Neural cell (in vitro differentiated cells): ENCODE results near the gene SMIM9. TPM values are rescaled to one million over a fixed set of nuclear protein-coding genes. Genes with fewer than 3 reads are reported as not detected.

ENCODE experiments used
- H2AFZ ChIP-seq: fragments of 200-600, 300-800 bp; sonication (generic), shearing (Covaris generic); 2 replicates; pipeline ENCODE4 v1.6.0; 2014; ENCODE audit warnings: low read depth, mild to moderate bottlenecking, antibody characterized with exemption, low read length, moderate library complexity
- H3F3A ChIP-seq: fragments of 200-600 bp; shearing (Covaris generic); 2 replicates; pipeline ENCODE4 v1.6.1; 2016; ENCODE audit warnings: mild to moderate bottlenecking, moderate library complexity, mixed read lengths, antibody characterized with exemption, low read length; ENCODE audit not compliant: insufficient read depth, poor library complexity, severe bottlenecking
- H3K27ac ChIP-seq: fragments of 200-600, 300-800 bp; sonication (generic), shearing (Covaris generic); 2 replicates; pipeline ENCODE4 v1.5.1; 2014; ENCODE audit warnings: mild to moderate bottlenecking, low read length, moderate library complexity
- H3K27me3 ChIP-seq: fragments of 300-800, 200-600 bp; sonication (generic), shearing (Covaris generic); 2 replicates; pipeline ENCODE4 v1.6.0; 2014; ENCODE audit warnings: mild to moderate bottlenecking, low read depth, low read length, moderate library complexity; ENCODE audit not compliant: insufficient read depth
- H3K36me3 ChIP-seq: fragments of 300-800, 200-600 bp; sonication (generic), shearing (Covaris generic); 2 replicates; pipeline ENCODE4 v1.5.1; 2014; ENCODE audit warnings: mild to moderate bottlenecking, antibody characterized with exemption, low read length, moderate library complexity; ENCODE audit not compliant: insufficient read depth
- H3K4me2 ChIP-seq: fragments of 300-800, 200-600 bp; sonication (generic), shearing (Covaris generic); 2 replicates; pipeline ENCODE4 v1.6.0; 2014; ENCODE audit warnings: mild to moderate bottlenecking, low read length
- H3K4me3 ChIP-seq: fragments of 300-800, 200-600 bp; sonication (generic), shearing (Covaris generic); 2 replicates; pipeline ENCODE4 v1.5.1; 2014; ENCODE audit warnings: mild to moderate bottlenecking, low read length, moderate library complexity
- H3K79me2 ChIP-seq: fragments of 200-600 bp; shearing (Covaris generic); replicated peaks from 2 replicates; pipeline ENCODE4 v1.6.0; 2014; ENCODE audit warnings: mild to moderate bottlenecking, low read length, moderate library complexity; ENCODE audit not compliant: insufficient read depth
- H3K9ac ChIP-seq: fragments of 300-800, 200-600 bp; sonication (generic), shearing (Covaris generic); 2 replicates; pipeline ENCODE4 v1.6.1; 2016; ENCODE audit warnings: mild to moderate bottlenecking, low read length, mixed read lengths
- H3K9me2 ChIP-seq: fragments of 200-600 bp; shearing (Covaris generic); 2 replicates; pipeline ENCODE4 v1.6.1; 2016; ENCODE audit warnings: mild to moderate bottlenecking, low read length, mixed read lengths; ENCODE audit not compliant: insufficient read depth
- H3K9me3 ChIP-seq: fragments of 200-600, 300-800 bp; sonication (generic), shearing (Covaris generic); 2 replicates; pipeline ENCODE4 v1.6.1; 2016; ENCODE audit warnings: mild to moderate bottlenecking, mixed run types, low read length, moderate library complexity, mixed read lengths
- H4K20me1 ChIP-seq: fragments of 200-600 bp; shearing (Covaris generic); 2 replicates; pipeline ENCODE4 v1.6.1; 2016; ENCODE audit warnings: mild to moderate bottlenecking, mixed run types; ENCODE audit not compliant: insufficient read depth
- EP300 ChIP-seq: fragments of 450-650 bp; conservative IDR thresholded peaks from 2 replicates; pipeline ENCODE4 v1.6.1; 2014; ENCODE audit warnings: antibody characterized with exemption, mild to moderate bottlenecking, moderate library complexity; ENCODE audit not compliant: poor library complexity, severe bottlenecking
- EZH2 ChIP-seq: fragments of 200-600, 300-800 bp; shearing (Covaris generic), sonication (generic); IDR thresholded peaks from 2 replicates; pipeline ENCODE4 v1.6.1; 2014; ENCODE audit warnings: antibody characterized with exemption, low read length, borderline replicate concordance, mild to moderate bottlenecking; ENCODE audit not compliant: insufficient read depth, poor library complexity, severe bottlenecking
- MXI1 ChIP-seq: fragments of 450-650 bp; conservative IDR thresholded peaks from 2 replicates; pipeline ENCODE4 v1.6.1; 2014; ENCODE audit warnings: antibody characterized with exemption, mild to moderate bottlenecking; ENCODE audit not compliant: poor library complexity, severe bottlenecking
- POLR2AphosphoS5 ChIP-seq: IDR thresholded peaks from 2 replicates; pipeline ENCODE4 v1.6.1; 2012
- RAD21 ChIP-seq: fragments of 450-650 bp; conservative IDR thresholded peaks from 2 replicates; pipeline ENCODE4 v1.6.1; 2014; ENCODE audit warnings: antibody characterized with exemption, mild to moderate bottlenecking, moderate library complexity
- SMC3 ChIP-seq: fragments of 450-650 bp; conservative IDR thresholded peaks from 2 replicates; pipeline ENCODE4 v1.6.1; 2014; ENCODE audit warnings: antibody characterized with exemption, mild to moderate bottlenecking, moderate library complexity; ENCODE audit not compliant: poor library complexity
- TAF1 ChIP-seq: IDR thresholded peaks from 2 replicates; pipeline ENCODE4 v1.6.1; 2012; ENCODE audit warnings: low read depth
- polyA plus RNA-seq: library from polyadenylated mRNA; depleted of rRNA; stranded (reverse); fragments of >200 nt; gene quantifications from 2 replicates; pipeline ENCODE4 v1.2.3, GENCODE V29; 2014
- TF ChIP-seq, protein P1 (sequence below): IDR thresholded peaks from 2 replicates; pipeline ENCODE4 v1.6.1; 2012; ENCODE audit warnings: borderline replicate concordance
- TF ChIP-seq, protein P2 (sequence below): fragments of 450-650 bp; IDR thresholded peaks from 2 replicates; pipeline ENCODE4 v1.5.1; 2014; ENCODE audit warnings: antibody characterized with exemption, mild to moderate bottlenecking, moderate library complexity; ENCODE audit not compliant: poor library complexity, severe bottlenecking

The SMIM9 gene
- polyA plus RNA-seq, 1 donor from 2014 or later = not detected

DNA sequence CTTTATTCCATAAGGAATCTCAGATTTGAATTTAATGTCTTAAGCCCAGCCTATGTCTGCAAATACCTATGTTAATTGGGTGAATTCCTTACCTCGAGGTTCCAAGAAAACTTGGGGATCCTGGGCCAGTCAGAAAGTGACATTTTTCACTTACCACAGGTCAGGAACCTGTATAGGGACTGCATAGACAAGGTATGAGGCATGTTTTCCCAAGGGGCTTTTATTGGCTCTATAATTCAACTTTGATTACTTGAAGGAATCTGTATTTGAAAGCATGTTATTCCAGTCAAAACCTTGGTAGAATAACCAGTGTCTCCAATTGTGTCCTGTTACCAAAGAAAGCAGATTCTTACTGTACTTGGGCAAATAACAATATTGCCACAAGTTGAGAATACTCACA is 20.7 kb downstream of the SMIM9 start:
- H3K4me2 ChIP-seq = no peak overlapping the region
- H3K9ac ChIP-seq = no peak overlapping the region
- H3K27ac ChIP-seq = no peak overlapping the region
- no peak overlapping the region for H3K4me3 ChIP-seq
- TF ChIP-seq SMC3 (no peak), EZH2 (no peak), EP300 (no peak), MXI1 (no peak), RAD21 (no peak), POLR2AphosphoS5 (no peak), TAF1 (no peak)
- TF ChIP-seq, protein P1, sequence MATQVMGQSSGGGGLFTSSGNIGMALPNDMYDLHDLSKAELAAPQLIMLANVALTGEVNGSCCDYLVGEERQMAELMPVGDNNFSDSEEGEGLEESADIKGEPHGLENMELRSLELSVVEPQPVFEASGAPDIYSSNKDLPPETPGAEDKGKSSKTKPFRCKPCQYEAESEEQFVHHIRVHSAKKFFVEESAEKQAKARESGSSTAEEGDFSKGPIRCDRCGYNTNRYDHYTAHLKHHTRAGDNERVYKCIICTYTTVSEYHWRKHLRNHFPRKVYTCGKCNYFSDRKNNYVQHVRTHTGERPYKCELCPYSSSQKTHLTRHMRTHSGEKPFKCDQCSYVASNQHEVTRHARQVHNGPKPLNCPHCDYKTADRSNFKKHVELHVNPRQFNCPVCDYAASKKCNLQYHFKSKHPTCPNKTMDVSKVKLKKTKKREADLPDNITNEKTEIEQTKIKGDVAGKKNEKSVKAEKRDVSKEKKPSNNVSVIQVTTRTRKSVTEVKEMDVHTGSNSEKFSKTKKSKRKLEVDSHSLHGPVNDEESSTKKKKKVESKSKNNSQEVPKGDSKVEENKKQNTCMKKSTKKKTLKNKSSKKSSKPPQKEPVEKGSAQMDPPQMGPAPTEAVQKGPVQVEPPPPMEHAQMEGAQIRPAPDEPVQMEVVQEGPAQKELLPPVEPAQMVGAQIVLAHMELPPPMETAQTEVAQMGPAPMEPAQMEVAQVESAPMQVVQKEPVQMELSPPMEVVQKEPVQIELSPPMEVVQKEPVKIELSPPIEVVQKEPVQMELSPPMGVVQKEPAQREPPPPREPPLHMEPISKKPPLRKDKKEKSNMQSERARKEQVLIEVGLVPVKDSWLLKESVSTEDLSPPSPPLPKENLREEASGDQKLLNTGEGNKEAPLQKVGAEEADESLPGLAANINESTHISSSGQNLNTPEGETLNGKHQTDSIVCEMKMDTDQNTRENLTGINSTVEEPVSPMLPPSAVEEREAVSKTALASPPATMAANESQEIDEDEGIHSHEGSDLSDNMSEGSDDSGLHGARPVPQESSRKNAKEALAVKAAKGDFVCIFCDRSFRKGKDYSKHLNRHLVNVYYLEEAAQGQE = no peak
- TF ChIP-seq, protein P2, sequence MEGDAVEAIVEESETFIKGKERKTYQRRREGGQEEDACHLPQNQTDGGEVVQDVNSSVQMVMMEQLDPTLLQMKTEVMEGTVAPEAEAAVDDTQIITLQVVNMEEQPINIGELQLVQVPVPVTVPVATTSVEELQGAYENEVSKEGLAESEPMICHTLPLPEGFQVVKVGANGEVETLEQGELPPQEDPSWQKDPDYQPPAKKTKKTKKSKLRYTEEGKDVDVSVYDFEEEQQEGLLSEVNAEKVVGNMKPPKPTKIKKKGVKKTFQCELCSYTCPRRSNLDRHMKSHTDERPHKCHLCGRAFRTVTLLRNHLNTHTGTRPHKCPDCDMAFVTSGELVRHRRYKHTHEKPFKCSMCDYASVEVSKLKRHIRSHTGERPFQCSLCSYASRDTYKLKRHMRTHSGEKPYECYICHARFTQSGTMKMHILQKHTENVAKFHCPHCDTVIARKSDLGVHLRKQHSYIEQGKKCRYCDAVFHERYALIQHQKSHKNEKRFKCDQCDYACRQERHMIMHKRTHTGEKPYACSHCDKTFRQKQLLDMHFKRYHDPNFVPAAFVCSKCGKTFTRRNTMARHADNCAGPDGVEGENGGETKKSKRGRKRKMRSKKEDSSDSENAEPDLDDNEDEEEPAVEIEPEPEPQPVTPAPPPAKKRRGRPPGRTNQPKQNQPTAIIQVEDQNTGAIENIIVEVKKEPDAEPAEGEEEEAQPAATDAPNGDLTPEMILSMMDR = no peak
- H3K9me2 ChIP-seq = no peaks in the 10 kb centered on the region
- H3K9me3 ChIP-seq = no peaks in the 10 kb centered on the region
- H2AFZ ChIP-seq = no peak overlapping the region
- no peaks in the 10 kb centered on the region for H3K79me2 ChIP-seq
- no peaks in the 10 kb centered on the region for H3K27me3 ChIP-seq
- H3F3A ChIP-seq = no peaks in the 10 kb centered on the region
- H4K20me1 ChIP-seq = no peaks in the 10 kb centered on the region
- H3K36me3 ChIP-seq = no peaks in the 10 kb centered on the region

DNA sequence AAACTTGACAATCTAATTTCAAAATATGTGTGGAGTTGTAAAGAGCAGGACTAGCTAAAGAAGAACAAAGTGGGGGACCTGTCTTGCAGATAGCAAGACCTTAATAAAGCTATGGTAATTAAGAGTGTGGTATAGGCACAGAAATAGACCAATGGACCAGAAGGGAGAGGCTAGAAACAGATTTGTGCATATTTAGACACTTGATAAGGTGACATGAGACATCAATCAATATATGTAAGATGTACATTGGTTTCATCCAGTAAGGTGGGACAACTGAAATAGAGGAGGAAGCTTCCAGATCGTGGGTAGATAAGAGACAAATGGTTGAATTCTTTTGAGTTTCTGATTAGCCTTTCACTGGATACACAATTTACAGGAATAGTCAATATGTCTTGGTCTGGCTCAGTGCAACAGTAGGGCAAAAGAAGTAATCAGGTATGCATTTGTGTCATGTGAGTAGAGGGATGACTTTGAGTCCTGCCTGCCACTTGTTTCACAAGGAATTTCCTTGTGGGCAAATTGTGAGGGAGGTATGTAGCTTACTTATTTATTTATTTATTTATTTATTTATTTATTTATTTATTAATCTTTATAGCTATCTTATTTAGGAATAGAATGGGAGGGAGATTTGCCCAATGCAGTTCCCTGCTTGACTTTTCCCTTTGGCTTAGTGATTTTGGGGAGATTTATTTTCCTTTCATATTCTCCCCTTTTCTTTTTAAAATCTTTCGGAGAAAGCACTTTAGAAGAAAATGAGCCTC is 21.9 kb downstream of the SMIM9 start:
- H3K36me3 ChIP-seq = no peaks in the 10 kb centered on the region
- no peak overlapping the region for H3K27ac ChIP-seq
- H3K4me3 ChIP-seq = no peak overlapping the region
- H2AFZ ChIP-seq = no peak overlapping the region
- no peaks in the 10 kb centered on the region for H3F3A ChIP-seq
- H3K79me2 ChIP-seq = no peaks in the 10 kb centered on the region
- no peaks in the 10 kb centered on the region for H3K9me3 ChIP-seq
- TF ChIP-seq TAF1 (no peak), SMC3 (no peak), POLR2AphosphoS5 (no peak), RAD21 (no peak), EZH2 (no peak), EP300 (no peak), MXI1 (no peak)
- TF ChIP-seq, protein P2 = no peak
- TF ChIP-seq, protein P1 = no peak
- H3K27me3 ChIP-seq = no peaks in the 10 kb centered on the region
- no peaks in the 10 kb centered on the region for H4K20me1 ChIP-seq
- no peaks in the 10 kb centered on the region for H3K9me2 ChIP-seq
- H3K9ac ChIP-seq = no peak overlapping the region
- H3K4me2 ChIP-seq = no peak overlapping the region
